HG02884 (cell line): Measurements from ENCODE around the gene NAT9.

Experiments
- ATAC-seq: cut with Tn5 transposase; IDR thresholded peaks from one replicate; pipeline ENCODE4 v1.9.1; 2021; ENCODE audit warnings: mild to moderate bottlenecking, moderate library complexity; ENCODE audit not compliant: unreplicated experiment

NAT9 gene

DNA sequence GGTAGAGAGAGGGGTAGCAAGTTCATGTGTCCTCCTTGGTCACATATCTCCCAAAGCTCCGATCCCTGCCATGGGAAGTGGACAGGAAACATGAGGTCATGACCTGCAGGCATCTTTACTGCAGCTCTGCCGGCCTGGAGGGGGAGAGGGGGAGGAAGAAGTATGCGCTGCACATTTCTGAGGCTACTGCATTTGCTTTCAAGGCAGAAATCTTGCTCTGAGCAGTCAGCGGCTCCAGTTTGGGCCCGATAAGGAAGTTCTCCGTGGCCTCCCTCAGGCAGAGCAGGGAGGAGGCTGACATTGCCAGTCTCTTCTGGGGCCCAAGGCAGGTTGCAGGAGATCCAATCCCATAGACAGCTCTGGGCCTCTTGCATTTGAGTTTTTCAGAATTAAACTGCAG lies 29.2 kb downstream of the NAT9 start:
- ATAC-seq, result no peak

DNA sequence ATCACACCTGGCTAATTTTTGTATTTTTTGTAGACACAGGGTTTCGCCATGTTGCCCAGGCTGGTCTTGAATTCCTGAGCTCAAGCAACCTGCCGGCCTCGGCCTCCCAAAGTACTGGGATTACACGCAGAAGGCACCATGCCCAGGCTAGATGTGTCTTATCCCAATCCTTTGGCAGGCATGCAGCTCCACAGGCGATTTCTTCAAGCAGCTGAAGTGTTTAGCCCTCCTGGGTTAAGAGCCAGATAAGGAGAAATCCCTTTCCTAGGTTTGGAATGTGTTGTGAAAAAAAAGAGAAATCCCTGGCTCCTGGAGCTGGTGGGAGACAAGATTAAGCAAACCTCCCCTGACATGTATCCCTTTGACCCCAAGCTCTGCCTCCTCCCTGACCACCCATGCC lies 29.8 kb downstream of the NAT9 start:
- ATAC-seq, result no peak

DNA sequence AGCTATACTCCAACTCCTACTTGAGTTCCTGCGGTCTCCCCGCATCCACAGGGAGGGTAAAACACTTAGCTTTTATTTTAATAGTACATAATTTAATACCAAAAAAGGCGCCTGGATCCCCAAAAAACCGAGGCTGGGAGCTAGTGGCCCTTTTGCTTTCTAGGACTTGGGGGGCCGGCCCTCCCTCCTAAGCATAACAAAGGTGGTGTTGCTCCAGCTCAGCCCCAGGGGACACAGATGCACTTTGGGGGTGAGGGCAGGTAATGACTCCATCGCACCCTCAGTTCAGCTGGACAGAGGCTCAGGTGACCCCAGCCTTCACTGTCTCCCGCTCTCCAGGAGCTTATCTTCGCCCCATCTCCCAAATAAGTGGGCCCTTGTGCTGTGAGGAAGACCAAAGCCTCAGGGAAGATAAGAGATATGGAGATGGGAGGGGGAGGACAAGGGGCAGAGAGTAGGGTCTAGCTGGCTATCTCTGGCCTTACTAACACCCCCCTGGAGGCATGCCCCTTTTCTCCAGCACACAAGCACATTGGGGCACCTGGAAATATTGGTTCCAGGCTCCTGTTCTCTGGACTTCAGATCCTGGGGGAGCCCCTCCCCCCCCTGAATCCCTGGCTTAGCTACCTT lies 30.5 kb downstream of the NAT9 start:
- no peak for ATAC-seq

DNA sequence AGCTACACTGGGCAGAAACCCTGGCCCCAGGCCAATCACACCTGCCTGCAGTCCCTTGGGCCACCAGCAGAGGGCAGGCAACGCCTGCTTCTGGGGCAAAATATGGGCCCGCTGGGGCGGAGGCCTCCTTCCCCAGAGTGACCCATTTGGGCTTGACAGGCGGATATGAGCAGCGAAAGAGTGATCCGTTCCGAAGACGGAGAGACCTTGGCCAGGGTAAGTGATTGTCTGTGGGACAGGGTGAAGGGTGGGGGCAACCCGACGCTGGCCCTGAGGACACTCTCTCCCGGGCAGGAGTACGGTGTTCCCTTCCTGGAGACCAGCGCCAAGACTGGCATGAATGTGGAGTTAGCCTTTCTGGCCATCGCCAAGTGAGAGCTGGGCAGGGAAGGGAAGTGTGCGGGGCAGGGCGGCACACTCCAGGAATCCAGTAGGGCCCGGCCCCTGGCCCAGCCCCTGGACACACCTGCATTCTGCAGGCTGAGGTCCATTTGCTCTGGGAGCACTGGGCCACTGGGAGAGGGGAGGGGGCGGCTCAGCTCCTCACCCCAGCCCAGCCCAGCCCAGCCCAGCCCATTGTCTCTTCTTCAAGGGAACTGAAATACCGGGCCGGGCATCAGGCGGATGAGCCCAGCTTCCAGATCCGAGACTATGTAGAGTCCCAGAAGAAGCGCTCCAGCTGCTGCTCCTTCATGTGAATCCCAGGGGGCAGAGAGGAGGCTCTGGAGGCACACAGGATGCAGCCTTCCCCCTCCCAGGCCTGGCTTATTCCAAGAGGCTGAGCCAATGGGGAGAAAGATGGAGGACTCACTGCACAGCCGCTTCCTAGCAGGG lies 31.2 kb downstream of the NAT9 start:
- ATAC-seq, result no peak

DNA sequence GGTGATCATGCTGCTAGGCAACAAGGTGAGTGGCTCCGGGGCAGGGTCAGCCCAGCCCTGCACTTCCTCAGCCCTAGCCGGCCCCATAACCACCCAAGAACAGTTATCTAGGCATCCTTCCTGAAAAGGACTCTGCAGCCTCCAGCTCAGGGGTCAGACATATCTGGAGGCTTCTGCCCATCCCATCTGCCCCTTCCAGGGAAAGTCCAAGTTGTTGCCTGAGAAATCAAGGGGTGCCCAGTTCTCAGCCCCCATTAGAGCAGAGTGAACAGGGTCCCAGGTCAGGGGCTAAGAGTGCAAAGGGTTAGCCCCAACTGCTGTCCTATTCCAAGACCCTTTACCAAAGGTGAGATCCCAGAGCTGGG lies 31.8 kb downstream of the NAT9 start:
- ATAC-seq, result no peak

DNA sequence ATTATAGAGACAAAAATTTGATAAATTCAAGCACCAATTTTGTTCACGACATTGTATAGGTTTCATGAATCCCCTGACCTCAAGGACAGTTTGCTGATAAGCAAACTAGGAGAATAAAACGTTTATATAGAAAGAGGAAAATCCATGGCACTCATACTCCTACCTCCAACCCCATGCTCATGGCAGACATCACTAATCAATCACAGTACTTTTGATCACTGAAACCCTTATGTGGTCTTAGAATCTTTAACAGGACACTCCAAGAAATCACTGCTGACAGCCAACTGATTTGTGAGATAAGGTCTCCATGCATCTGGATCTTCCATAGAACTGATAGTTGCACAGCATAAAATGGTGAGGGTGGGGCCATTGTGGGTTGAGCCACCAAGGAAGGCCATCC lies 32.4 kb downstream of the NAT9 start:
- no peak for ATAC-seq

DNA sequence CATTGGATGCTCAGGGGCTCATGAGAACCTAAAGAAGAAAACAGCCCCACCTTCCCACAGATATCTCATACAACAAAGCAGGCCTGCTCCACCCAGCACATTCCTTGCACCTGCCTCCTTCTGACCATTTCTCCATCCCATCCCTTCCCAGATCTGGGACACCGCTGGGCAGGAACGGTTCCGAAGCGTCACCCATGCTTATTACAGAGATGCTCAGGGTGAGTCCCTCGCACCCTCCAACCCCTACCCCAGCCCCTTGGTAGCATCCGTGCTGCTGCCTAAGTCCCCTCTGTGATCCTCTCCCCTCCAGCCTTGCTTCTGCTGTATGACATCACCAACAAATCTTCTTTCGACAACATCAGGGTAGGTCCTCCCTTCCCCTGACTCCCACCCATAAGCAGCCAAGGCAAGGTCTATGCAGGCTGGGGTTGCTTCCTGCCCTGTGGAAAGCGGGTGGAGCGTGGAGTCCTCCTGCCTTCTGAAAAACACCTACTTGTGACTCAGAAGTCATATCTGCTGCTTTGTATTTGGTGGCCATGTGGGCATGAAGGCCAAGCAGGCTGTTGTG lies 33.1 kb downstream of the NAT9 start:
- ATAC-seq, result no peak

DNA sequence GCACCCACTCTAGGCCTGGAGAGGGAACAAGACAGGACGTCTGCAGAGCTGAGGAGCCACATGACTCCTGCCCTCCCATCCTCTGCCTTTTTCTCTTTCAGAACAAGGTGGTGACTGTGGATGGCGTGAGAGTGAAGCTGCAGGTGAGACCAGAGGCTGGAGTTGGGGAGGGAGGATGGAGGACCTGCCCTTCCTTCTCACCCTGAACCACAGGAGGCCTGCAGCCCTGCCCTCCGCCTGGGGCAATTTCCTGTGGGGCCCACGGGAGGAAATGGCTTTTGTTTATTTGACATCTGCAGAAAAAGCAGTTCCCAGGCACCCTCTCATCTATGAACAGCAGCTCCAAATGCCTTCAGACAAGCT lies 34.0 kb downstream of the NAT9 start:
- ATAC-seq, result no peak

DNA sequence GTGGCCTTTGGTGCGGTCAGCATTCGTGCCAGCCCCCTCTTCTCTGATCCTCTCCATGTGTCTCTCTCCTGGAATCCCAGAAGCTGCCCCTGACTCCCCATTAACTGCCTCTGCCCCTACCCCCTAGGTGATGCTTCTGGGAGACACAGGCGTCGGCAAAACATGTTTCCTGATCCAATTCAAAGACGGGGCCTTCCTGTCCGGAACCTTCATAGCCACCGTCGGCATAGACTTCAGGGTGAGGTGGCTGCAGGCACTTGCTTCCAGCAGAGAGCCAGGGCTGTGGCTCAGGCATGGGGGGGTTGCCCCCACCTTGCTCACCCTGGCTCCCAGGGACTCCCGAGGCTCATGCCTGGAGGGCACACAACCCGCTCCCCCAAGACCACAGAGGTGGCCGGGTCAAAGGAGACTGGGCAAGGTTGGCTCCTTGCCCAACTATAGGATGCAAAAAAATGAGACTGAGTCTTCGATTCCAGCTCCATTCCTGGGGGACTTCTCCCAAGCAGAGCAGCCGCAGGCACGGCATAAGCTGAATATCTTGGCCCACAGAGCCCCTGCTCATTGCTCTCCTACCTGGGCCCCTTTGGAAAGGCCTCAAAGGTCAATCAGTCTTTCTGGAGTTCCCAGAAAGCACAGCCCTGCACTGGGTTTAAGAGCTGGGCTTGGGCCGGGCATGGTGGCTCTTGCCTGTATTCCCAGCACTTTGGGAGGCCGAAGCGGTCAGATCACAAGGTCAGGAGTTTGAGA lies 35.3 kb downstream of the NAT9 start:
- ATAC-seq, result no peak

DNA sequence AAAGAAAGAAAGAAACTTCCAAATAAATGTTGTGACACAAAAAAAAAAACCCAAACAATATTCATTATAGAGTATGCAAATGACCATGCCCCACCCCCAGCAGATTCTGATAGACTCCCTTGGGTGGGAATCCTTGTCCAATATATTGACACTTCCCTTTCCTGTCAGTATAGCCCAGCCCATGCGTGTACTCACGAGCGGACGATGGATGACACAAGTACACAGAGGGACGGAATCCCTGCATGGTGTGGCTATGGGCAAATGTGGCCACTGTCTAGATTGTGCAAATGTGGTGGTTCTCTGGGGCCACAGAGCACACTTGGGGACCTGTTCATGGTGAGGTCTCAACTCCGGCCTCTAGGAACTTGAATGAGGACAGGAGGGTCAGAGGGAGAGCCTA lies 36.0 kb downstream of the NAT9 start:
- no peak for ATAC-seq

DNA sequence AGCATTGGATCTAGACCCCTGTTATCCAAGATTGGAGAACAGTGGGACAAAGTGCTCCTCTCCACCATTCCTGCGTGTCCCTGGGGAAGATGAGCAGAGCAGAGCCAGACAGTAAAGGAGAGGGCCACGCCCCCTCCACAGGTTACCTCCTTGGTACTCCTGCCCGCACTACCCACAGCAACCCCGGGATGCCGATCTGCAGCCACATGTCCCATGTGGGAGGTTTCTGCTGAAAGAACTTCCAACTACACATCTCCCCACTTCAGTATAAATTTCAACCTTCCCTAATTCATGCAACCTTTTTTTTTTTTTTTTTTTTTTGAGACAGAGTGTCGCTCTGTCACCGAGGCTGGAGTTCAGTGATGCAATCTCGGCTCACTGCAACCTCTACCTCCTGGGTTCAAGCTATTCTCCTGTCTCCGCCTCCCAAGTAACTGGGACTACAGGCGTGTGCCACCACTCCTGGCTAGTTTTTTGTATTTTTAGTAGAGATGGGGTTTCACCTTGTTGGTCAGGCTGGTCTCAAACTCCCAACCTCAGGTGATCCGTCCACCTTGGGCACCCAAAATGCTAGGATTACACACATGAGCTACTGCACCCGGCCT lies 36.8 kb downstream of the NAT9 start:
- no peak for ATAC-seq

DNA sequence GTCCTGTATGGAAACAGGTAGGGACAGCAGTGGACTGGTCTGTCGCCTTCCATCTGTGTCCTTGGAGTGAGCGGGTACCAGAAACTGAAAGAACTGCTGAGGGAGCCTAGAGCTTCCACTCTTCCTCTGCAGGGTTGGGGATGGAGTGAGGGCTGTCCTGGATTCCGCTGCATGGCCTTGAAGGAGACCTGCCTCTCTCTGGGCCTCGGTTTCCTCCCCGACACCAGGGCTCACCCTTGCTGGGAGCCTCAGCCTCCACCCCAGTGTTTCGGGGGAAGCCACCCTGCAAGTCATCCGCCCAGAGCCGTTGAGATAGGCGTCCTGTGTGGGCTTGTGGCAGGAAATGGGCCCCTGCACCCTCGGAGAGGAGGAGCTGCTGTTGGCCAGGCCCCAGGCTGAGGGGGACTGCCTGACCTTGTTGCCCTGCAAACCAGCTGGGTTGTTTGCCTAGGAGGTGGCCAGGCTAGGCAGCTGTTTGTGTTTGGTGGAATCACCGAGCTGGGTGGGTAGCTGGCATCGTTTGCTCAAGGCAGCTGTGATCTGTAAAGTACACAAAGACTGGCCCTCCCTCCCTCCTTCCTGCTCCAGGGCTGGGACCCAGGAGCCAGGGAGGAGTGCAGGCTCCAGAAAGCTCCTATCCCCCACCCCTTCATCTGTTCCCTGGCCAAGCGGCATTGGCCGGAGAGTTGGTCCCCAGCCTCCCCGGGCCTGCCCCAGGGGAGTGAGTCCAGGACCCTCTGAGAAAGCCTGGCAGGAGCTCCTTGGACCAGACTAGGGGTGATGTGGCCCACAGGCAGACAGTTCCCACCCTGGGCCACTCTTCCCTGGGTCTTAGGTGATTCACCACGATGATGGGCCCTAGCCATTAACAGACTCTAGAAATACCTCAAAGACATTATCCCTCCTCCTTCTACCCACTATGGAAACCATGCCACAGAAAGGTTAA lies 37.8 kb downstream of the NAT9 start:
- ATAC-seq, result no peak

DNA sequence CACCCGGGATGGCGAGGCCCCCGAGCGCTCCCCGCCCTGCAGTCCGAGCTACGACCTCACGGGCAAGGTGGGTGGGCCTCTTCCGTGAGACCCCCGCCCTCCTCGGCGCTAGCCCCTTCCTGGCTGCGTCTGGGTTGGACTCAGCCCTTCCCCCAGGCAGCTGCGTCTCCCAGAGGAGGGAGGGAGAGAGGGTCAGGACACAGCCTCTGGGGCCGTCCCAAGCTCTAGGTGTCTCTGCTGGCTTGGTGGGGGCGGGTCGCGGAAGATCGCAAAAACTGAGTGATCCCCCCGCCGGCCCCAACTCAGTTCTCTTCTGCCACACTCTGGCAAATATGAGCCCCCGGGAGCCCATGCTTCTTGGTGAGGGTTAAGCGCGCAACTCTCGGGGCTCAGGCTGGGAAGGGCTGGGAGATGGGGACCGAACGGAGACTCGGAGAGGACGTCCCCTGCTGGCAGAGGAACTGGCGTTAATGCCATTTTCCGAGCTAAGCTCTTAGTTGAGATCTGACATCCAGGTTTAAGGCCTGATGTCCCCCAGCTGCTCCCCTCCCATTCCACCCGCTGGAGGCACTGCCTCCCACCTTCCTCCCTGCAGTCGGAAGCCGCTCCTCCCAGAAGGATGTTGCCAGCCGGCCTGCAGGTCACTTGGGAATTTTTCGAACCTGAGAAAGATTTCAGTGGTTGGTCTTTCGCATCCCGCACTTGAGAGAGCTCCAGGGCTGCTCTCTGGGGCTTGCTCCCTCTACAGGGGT lies 38.7 kb downstream of the NAT9 start:
- no peak for ATAC-seq

DNA sequence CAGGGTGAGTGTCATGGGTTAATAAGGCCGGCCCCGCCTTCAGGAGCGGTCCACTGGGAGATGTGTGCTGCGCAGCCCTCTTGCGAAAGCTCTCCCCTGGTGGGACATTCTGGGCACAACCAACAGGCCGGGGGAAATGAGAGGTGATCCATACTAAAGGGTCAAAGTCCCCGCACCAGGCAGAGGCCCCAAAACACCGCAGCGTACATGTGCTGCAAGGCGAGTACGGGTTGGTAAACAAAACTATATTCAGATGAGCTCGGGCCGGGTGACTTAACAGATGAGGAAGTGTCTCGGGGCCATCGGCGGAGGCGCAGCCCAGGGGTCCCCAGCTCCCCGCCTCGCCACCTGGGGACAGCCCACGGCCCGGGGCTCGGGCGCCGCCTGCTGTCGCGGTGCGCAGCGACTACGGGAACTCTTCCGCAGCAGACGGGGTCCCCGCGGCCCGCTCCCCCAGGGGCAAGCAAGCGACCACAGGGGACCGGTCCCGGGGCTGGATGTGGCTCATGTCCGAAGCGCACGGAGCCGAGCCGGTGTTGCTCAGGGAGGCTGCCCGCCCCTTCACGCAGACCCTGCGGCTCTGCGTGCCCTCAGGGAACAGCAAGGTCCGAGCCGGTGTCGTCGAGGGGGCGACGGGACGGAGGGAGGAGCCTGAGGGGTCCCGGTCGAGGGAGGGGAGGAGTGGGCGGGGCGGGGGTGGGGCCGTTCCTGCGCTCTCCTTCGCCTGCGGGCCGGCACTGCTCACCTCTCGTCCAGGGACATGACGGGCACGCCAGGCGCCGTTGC lies 39.4 kb downstream of the NAT9 start, which contains the start of gene RAB37:
TSS of gene RAB37 (plus strand) at position 744 of the 786 bp plus-strand sequence. CDS start at position 761, 17 bp downstream.
- no peak for ATAC-seq

DNA sequence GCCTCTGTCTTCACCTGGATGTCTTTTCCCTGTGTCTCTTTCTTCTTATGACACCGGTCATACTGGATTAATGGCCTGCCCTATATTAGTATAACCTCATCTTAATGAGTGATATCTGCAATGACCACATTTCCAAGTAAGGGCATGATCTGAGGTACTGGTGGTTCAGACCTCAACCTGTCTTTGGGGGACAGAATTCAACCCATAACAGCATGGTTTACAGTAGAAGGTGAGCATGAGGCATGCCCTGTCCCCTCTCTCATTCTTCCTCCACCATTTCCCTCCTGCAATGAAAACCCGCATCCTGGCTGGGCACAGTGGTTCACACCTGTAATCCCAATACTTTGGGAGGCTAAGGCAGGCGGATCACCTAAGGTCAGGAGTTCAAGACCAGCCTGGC lies 41.9 kb downstream of the NAT9 start:
- ATAC-seq, result no peak

DNA sequence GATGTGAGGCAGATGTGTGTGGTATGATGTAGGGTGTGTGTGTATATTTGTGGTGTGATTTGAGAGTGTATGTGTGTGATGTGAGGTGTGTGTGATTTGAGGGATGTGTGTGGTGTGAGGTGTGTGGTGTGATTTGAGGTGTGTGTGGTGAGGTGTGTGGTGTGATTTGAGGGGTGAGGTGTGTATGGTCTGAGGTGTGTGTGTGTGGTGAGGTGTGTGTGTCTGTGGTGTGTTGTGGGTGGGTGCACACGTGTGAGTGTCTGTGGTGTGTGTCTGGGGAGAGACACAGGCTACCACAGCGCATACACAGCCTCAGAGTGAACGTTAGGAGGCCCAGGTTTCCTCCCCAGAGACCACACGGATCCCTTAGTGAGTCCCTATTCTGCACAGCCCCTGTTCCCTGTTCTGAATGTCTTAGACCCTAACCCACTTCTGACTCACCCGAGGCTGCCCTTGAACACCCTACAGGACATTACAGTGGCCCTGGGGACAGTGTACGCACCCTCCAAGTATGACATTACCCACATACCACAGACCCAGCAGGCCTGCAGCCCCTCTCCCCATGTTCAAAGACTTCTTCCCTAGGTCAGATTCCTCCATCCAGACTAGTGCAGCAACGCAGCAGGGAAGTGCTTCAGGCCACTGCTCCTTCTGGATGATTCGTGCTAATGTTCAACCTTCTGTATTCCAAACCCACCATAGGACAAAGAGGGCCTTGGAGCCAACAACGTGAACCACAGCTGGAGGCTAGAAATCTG lies 42.6 kb downstream of the NAT9 start:
- ATAC-seq, result no peak

DNA sequence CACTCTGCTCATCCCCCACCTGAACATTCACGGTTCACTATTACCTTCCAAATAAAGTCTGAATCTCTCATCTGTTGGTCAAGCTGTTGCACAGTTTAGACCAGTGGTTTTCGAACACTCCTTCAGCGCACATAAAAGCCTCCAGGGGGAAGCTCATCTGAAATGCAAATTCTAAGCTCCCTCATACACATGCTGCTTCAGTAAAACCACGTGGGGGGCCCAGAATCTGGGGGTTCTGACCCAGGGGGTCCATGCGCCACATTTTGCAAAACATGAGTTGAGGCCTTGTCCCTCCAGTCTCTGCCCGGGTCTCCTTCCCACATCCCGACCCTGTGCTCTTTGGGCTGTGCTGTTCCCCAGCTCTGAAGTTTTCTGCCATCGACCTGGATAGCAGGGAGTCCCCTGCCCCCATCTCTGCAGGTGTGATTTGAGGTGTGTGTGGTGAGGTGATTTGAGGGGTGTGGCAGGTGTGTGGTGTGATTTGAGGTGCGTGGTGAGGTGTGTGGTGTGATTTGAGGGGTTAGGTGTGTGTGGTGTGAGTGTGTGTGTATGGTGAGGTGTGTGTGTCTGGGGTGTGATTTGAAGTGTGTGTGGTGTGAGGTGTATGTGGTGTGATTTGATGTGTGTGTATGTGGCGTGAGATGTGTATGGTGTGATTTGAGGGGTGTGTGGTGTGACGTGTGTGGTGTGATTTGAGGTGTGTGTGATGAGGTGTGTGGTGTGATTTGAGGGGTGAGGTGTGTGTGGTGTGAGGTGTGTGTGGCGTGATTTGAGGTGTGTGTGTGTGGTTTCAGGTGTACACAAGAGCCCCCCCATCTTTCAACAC lies 43.9 kb downstream of the NAT9 start:
- no peak for ATAC-seq
